ENCODE results near the gene SRCAP. TPM values are rescaled to one million over a fixed set of nuclear protein-coding genes. Genes with fewer than 3 reads are reported as not detected.

Gene SRCAP
- total and polyA plus RNA-seq, 2 experiments from 2014 or later = 15.3 to 33.6 TPM

DNA sequence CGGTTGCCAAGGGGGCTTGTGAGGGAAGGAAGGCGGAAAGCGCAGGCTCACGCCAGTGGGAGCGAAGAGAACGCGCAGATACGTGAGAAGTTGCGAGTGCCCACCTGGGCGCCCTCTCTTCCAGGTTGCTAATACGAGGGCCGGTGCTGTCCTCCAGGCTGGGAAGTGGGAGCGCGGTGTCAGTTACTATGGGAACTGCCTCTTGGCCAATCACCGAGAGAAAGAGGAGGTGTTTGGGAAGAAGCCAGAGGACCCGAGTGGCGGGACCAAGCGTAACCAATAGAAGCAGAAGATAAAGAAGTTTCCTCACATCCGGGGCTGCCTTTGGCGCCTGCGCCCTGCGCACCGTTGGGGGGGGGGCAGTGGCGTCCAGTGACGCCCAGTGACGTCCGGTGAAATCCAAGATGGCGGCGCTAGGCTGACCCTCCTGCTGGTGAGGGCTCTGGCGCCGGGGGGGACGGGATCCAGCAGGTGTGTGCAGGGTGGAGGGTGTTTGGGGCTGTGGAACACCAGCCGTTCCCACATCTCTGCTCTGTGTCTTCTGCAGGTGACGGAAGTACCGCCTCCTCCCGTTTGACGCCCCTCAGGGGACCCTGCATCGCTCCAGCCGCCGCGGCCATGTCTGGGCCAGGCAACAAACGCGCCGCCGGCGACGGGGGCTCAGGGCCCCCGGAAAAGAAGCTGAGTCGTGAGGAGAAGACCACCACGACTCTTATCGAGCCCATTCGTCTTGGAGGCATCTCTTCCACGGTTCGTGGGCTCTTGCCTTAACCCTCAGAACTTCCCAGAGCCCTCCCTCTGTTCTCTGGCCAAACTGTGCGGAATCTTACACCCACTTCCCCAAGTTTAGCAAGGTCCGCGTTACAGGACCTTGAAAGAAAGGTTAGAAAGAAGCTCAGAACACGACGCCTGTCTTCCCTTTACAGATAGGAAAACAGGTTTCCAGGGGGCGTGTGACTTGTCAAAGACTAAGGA lies 63.2 kb downstream of the SRCAP start, which contains the start of the genes CFAP119 and RNF40:
Gene CFAP119 (minus strand): TSS at position 135 of the 975 bp plus-strand sequence. CDS start 314 bp downstream, outside the sequence.
Gene RNF40 (plus strand): TSS at position 395 of the 975 bp plus-strand sequence. CDS start 224 bp downstream, at position 619.
- peaks cover 17% of the 10 kb centered on the region for H3K4me1 ChIP-seq (ENCODE audit: insufficient read depth)
- no peaks in the 10 kb centered on the region for H3K9me3 ChIP-seq (ENCODE audit: low read depth)
- DNase-seq (ENCODE audit: low spot score) = peak; percentile 97
- H3K36me3 ChIP-seq (replicated peaks; ENCODE audit: insufficient read depth, low read depth) = no peaks in the 10 kb centered on the region
- peak within 1 kb of the TSS; percentile 69 for H3K27ac ChIP-seq
- H3K4me3 ChIP-seq = peak within 1 kb of the TSS; percentile 51
- H4K20me1 ChIP-seq (ENCODE audit: insufficient read depth, poor library complexity, severe bottlenecking) = no peaks in the 10 kb centered on the region
- peak within 1 kb of the TSS; percentile 98 for H3K4me2 ChIP-seq
- 2% methylated on average over 58 of the region's 60 CpGs for WGBS (ENCODE audit: low lambda C conversion rate, missing lambda C conversion rate)
- no peaks in the 10 kb centered on the region for H3K27me3 ChIP-seq
- no peaks in the 10 kb centered on the region for H3K9me2 ChIP-seq (replicated peaks; ENCODE audit: insufficient read depth)
- TF ChIP-seq EZH2phosphoT487 (IDR thresholded peaks at IDR 0.05; ENCODE audit: low read depth, severe bottlenecking, unreplicated experiment) (no peak), EZH2 (IDR thresholded peaks at IDR 0.05; ENCODE audit: borderline replicate concordance) (no peak)
- TF ChIP-seq, protein P1, sequence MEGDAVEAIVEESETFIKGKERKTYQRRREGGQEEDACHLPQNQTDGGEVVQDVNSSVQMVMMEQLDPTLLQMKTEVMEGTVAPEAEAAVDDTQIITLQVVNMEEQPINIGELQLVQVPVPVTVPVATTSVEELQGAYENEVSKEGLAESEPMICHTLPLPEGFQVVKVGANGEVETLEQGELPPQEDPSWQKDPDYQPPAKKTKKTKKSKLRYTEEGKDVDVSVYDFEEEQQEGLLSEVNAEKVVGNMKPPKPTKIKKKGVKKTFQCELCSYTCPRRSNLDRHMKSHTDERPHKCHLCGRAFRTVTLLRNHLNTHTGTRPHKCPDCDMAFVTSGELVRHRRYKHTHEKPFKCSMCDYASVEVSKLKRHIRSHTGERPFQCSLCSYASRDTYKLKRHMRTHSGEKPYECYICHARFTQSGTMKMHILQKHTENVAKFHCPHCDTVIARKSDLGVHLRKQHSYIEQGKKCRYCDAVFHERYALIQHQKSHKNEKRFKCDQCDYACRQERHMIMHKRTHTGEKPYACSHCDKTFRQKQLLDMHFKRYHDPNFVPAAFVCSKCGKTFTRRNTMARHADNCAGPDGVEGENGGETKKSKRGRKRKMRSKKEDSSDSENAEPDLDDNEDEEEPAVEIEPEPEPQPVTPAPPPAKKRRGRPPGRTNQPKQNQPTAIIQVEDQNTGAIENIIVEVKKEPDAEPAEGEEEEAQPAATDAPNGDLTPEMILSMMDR (IDR thresholded peaks at IDR 0.05; ENCODE audit: poor library complexity) = no peak
- peaks cover 28% of the 10 kb centered on the region for H3K79me2 ChIP-seq
- H2AFZ ChIP-seq = peak within 1 kb of the TSS; percentile 70

DNA sequence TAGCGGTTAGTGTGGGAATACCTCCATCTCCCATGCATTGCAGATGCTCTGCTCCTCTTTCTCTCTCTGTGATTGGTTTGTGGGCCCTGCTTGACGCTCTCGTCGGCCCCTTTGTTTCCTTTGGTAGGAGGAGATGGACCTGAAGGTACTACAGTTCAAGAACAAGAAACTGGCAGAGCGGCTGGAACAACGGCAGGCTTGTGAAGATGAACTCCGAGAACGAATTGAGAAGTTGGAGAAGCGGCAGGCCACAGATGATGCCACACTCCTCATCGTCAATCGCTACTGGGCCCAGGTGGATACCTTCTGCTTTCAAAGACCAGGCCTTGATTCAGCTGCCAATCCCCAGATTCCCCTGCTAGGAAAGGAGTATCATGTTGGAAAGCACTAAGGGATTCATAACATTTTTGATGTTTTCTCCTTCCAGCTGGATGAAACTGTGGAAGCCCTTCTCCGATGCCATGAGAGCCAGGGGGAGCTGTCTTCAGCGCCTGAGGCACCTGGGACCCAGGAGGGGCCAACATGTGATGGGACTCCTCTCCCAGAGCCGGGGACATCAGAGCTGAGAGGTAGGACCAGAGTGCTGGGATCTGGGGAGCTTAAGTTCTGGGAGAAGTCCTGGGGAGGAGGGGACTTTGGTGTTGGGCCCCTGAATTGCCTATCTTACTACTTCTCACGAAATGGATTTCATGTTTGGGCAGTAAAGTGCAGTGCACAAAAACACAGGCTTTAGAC lies 64.2 kb downstream of the SRCAP start:
- H3K4me3 ChIP-seq = peak overlapping the region; percentile 41
- WGBS (ENCODE audit: low lambda C conversion rate, missing lambda C conversion rate) = 78% methylated on average over 15 of the region's 15 CpGs
- no peak overlapping the region for H2AFZ ChIP-seq
- peaks cover 17% of the 10 kb centered on the region for H3K4me1 ChIP-seq (ENCODE audit: insufficient read depth)
- H3K79me2 ChIP-seq = peaks cover 28% of the 10 kb centered on the region
- no peaks in the 10 kb centered on the region for H3K36me3 ChIP-seq (replicated peaks; ENCODE audit: insufficient read depth, low read depth)
- no peaks in the 10 kb centered on the region for H4K20me1 ChIP-seq (ENCODE audit: insufficient read depth, poor library complexity, severe bottlenecking)
- peak overlapping the region; percentile 98 for H3K4me2 ChIP-seq
- peak overlapping the region; percentile 69 for H3K27ac ChIP-seq
- no peak for DNase-seq (ENCODE audit: low spot score)
- no peaks in the 10 kb centered on the region for H3K9me3 ChIP-seq (ENCODE audit: low read depth)
- TF ChIP-seq, protein P1 (IDR thresholded peaks at IDR 0.05; ENCODE audit: poor library complexity) = no peak
- TF ChIP-seq EZH2 (IDR thresholded peaks at IDR 0.05; ENCODE audit: borderline replicate concordance) (no peak), EZH2phosphoT487 (IDR thresholded peaks at IDR 0.05; ENCODE audit: low read depth, severe bottlenecking, unreplicated experiment) (no peak)
- H3K27me3 ChIP-seq = no peaks in the 10 kb centered on the region
- H3K9me2 ChIP-seq (replicated peaks; ENCODE audit: insufficient read depth) = no peaks in the 10 kb centered on the region

DNA sequence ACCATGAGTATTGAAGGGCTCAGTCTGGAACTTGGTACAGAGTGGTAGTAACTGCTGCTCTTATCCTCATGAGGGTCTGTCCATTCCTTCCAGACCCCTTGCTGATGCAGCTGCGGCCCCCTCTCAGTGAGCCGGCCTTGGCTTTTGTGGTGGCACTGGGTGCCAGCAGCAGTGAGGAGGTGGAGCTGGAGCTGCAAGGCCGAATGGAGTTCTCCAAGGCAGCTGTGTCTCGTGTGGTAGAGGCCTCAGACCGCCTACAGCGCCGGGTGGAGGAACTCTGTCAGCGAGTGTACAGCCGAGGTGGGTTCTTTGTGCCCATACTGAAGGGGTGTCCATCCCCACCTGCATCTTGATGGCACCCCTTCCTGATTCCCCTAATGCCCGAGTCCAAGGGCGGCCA lies 65.1 kb downstream of the SRCAP start:
- H3K9me2 ChIP-seq (replicated peaks; ENCODE audit: insufficient read depth) = no peaks in the 10 kb centered on the region
- H3K36me3 ChIP-seq (replicated peaks; ENCODE audit: insufficient read depth, low read depth) = no peaks in the 10 kb centered on the region
- TF ChIP-seq, protein P1 (IDR thresholded peaks at IDR 0.05; ENCODE audit: poor library complexity) = no peak
- TF ChIP-seq EZH2phosphoT487 (IDR thresholded peaks at IDR 0.05; ENCODE audit: low read depth, severe bottlenecking, unreplicated experiment) = no peak
- no peak for TF ChIP-seq EZH2 (IDR thresholded peaks at IDR 0.05; ENCODE audit: borderline replicate concordance)
- no peak for DNase-seq (ENCODE audit: low spot score)
- peaks cover 17% of the 10 kb centered on the region for H3K4me1 ChIP-seq (ENCODE audit: insufficient read depth)
- no peak overlapping the region for H3K4me2 ChIP-seq
- H3K9me3 ChIP-seq (ENCODE audit: low read depth) = no peaks in the 10 kb centered on the region
- no peak overlapping the region for H3K4me3 ChIP-seq
- no peak overlapping the region for H2AFZ ChIP-seq
- H4K20me1 ChIP-seq (ENCODE audit: insufficient read depth, poor library complexity, severe bottlenecking) = no peaks in the 10 kb centered on the region
- WGBS (ENCODE audit: low lambda C conversion rate, missing lambda C conversion rate) = 97% methylated on average over 11 of the region's 11 CpGs
- H3K27ac ChIP-seq = no peak overlapping the region
- no peaks in the 10 kb centered on the region for H3K27me3 ChIP-seq
- peaks cover 28% of the 10 kb centered on the region for H3K79me2 ChIP-seq

Measured in hepatocyte (in vitro differentiated cells).